Kidney epithelial cell (primary cell): ENCODE measurements around the gene ARAP3. TPM values are rescaled to one million over a fixed set of nuclear protein-coding genes. Genes with fewer than 3 reads are reported as not detected.

Experiments used
- DNase-seq: peaks from one replicate; pipeline ENCODE4 v3.0.0-alpha.2; 2010; ENCODE audit warnings: low read depth
- H3K27me3 ChIP-seq: 2 replicates; pipeline ENCODE4 v1.6.0; 2011; ENCODE audit warnings: low read length; ENCODE audit not compliant: control insufficient read depth, insufficient read depth
- H3K36me3 ChIP-seq: 2 replicates; pipeline ENCODE4 v1.5.1; 2011; ENCODE audit warnings: low read length; ENCODE audit not compliant: control insufficient read depth, insufficient read depth
- H3K4me3 ChIP-seq: 2 replicates; pipeline ENCODE4 v1.5.1; 2011; ENCODE audit warnings: low read depth, mild to moderate bottlenecking, control low read depth, low read length
- total RNA-seq: library from RNA; depleted of rRNA; stranded (reverse); fragments of >200 nt; gene quantifications from 2 replicates; pipeline ENCODE4 v1.2.3, GENCODE V29; 2015
- TF ChIP-seq, protein P1 (sequence below): IDR thresholded peaks from 2 replicates; pipeline ENCODE4 v1.5.1; 2011; ENCODE audit warnings: mild to moderate bottlenecking, moderate library complexity, low read length, control low read depth, inconsistent platforms; ENCODE audit not compliant: insufficient read depth, poor library complexity, severe bottlenecking

The ARAP3 gene
- total RNA-seq, 1 donor from 2014 or later, result 9.2 TPM

DNA sequence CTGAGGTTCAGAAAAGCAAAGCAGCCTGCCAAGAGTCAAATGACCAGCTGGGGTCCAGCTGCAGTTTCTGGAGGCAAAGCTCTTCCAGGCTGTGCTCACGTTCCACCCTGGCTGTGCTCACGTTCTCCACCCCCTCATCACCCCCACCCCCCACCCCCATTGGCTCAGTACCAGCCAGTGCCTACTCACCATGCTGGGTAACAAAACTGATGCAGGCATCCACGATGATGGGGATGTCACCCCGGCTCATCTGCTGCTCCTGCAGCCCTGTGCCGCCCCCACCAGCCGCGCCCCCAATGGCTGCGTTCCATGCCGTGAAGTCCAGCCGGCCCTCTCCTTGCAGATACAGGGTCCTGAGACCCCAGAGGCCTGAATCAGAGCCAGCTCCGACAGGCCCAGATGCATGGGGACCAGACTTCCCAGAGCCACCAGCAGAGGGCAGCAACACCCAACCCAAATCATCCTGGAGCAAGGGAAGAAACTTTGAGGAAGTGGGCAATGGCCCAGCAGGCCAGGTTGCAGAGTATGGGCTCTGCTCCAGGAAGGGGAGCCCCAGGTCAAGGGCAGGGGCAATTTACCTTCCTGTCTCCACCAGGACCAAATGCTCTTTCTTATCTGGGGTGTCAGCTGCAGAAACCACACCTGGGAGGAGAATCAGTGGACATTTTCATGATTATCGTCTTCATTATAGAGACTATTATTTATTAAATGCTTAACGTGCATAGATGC is 17.1 kb downstream of the ARAP3 start:
- no peak for DNase-seq
- Histone ChIP-seq H3K27me3 (no peaks in the 10 kb centered on the region), H3K4me3 (no peak overlapping the region), H3K36me3 (no peaks in the 10 kb centered on the region)
- TF ChIP-seq, protein P1, sequence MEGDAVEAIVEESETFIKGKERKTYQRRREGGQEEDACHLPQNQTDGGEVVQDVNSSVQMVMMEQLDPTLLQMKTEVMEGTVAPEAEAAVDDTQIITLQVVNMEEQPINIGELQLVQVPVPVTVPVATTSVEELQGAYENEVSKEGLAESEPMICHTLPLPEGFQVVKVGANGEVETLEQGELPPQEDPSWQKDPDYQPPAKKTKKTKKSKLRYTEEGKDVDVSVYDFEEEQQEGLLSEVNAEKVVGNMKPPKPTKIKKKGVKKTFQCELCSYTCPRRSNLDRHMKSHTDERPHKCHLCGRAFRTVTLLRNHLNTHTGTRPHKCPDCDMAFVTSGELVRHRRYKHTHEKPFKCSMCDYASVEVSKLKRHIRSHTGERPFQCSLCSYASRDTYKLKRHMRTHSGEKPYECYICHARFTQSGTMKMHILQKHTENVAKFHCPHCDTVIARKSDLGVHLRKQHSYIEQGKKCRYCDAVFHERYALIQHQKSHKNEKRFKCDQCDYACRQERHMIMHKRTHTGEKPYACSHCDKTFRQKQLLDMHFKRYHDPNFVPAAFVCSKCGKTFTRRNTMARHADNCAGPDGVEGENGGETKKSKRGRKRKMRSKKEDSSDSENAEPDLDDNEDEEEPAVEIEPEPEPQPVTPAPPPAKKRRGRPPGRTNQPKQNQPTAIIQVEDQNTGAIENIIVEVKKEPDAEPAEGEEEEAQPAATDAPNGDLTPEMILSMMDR, result peak; percentile 90

GRCh38 chr5:141663506-141663905 is 18.5 kb downstream of the ARAP3 start:
- Histone ChIP-seq H3K27me3 (no peaks in the 10 kb centered on the region), H3K36me3 (no peaks in the 10 kb centered on the region), H3K4me3 (no peak overlapping the region)
- TF ChIP-seq, protein P1, result no peak
- no peak for DNase-seq

DNA sequence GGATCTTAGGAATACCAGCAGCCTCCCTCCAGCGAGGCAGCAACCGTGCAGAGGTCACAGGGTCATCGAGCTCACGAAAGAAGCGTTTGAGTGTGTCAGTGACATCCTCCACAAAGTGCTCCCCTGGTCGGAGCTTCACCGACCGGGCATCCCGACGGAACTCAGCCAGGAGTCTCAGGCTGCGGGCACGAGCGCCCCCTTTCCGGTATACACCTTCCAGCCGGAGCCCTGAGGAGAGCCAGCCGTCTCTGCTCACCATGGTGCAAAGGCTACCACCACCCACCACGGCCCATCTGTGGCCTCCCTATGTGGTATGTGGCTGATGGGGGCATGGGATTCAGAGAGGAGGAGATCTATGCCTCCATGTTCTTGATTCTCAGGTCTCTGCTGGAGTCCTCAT is 20.0 kb downstream of the ARAP3 start:
- TF ChIP-seq, protein P1, result no peak
- Histone ChIP-seq H3K4me3 (no peak overlapping the region), H3K36me3 (no peaks in the 10 kb centered on the region), H3K27me3 (no peaks in the 10 kb centered on the region)
- DNase-seq, result no peak

DNA sequence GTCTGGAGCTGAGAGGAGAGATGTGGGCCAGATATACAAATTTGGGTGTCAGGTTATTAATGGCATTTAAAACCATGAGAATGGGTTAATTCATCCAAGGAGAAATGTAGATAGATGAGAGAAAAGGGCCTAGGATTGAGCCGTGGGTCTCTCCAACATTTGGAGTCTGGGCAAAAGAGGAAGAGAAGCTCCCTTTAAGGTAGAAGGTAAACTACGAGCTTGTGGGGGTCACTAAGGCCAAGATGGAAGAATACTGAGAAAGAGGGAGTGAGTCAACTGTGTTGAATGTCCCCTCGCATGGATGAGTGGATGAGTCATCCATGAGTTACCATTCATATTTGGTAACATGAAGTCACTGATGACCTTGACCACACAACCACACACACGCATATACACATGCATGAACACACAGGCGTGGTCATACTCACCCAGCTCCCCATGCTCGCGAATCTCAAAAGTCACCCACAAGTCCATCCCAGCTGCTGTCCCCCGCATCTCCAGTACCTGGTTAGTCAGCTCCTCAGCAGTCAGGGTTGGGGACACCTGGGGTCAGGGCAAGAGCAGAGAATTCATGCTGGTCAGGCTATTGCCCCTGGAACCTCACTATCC is 24.0 kb downstream of the ARAP3 start:
- Histone ChIP-seq H3K27me3 (no peaks in the 10 kb centered on the region), H3K4me3 (no peak overlapping the region), H3K36me3 (no peaks in the 10 kb centered on the region)
- TF ChIP-seq, protein P1, result no peak
- peak; percentile 78 for DNase-seq

DNA sequence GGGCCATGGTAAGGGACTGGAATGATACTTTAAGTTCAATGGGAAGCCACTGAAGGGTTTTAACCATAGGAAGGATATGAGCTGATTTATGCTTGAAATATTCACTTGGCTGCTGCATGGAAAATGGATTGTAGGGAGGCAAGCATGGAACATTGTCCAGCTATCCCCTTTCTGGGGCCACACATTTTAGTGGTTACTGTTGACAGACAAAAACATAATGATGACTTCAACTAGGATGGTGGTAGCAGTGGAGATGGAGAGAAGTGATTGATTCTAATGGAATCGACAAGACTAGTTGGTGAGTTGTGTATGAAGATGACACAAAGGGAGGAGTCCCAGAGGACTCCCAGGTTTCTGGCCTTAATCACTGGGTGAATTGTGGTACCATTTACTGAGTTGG is 24.6 kb downstream of the ARAP3 start:
- H3K27me3 ChIP-seq, result no peaks in the 10 kb centered on the region
- H3K36me3 ChIP-seq, result no peaks in the 10 kb centered on the region
- no peak overlapping the region for H3K4me3 ChIP-seq
- TF ChIP-seq, protein P1, result no peak
- no peak for DNase-seq
